HL-60 (cell line): ENCODE measurements around the gene EEPD1.

Experiments used
- DNase-seq, 2 experiments: peaks; one replicate each; pipeline ENCODE4 v3.0.0-alpha.2; 2010 to 2020; ENCODE audit warnings: low read depth in 1 of 2, low spot score in 1 of 2
- H3K27ac ChIP-seq: fragments of 250-450 bp; sonication (Bioruptor Pico); replicated peaks from 2 replicates; pipeline ENCODE4 v1.5.1; 2020; ENCODE audit warnings: mild to moderate bottlenecking, moderate library complexity
- H3K27me3 ChIP-seq: fragments of 250-450 bp; sonication (Bioruptor Pico); 2 replicates; pipeline ENCODE4 v1.5.1; 2021; ENCODE audit warnings: mild to moderate bottlenecking, moderate library complexity; ENCODE audit not compliant: insufficient read depth, poor library complexity, severe bottlenecking
- H3K4me3 ChIP-seq: replicated peaks from 2 replicates; pipeline ENCODE4 v1.5.1; 2011; ENCODE audit warnings: mild to moderate bottlenecking, control low read depth, low read length; ENCODE audit not compliant: insufficient read depth
- CTCF ChIP-seq: IDR thresholded peaks from one replicate; pipeline ENCODE4 v1.5.1; 2011; ENCODE audit warnings: low read length, control low read depth, inconsistent platforms; ENCODE audit not compliant: insufficient read depth
- GABPA ChIP-seq: IDR thresholded peaks from 2 replicates; pipeline ENCODE4 v1.6.1; 2012; ENCODE audit warnings: low read depth
- POLR2AphosphoS5 ChIP-seq: IDR thresholded peaks from 2 replicates; pipeline ENCODE4 v1.6.1; 2012; ENCODE audit warnings: low read depth
- REST ChIP-seq: IDR thresholded peaks from 2 replicates; pipeline ENCODE4 v1.6.1; 2012; ENCODE audit warnings: low read depth; ENCODE audit not compliant: insufficient replicate concordance
- SPI1 ChIP-seq: IDR thresholded peaks from 2 replicates; pipeline ENCODE4 v1.6.1; 2012; ENCODE audit warnings: low read depth, mild to moderate bottlenecking, borderline replicate concordance

The EEPD1 gene

GRCh38 chr7:36283711-36284130 lies 130.7 kb downstream of the EEPD1 start:
- no peak overlapping the region for H3K4me3 ChIP-seq
- peak overlapping the region; percentile 74 for H3K27ac ChIP-seq
- no peaks in the 10 kb centered on the region for H3K27me3 ChIP-seq
- peak; percentile 93 to 99 for DNase-seq
- TF ChIP-seq POLR2AphosphoS5: peak; percentile 99
- TF ChIP-seq GABPA: no peak
- peak; percentile 32 for TF ChIP-seq REST
- no peak for TF ChIP-seq CTCF
- TF ChIP-seq SPI1: peak; percentile 97

GRCh38 chr7:36284456-36285090 lies 131.5 kb downstream of the EEPD1 start:
- peak overlapping the region; percentile 74 for H3K27ac ChIP-seq
- no peaks in the 10 kb centered on the region for H3K27me3 ChIP-seq
- no peak overlapping the region for H3K4me3 ChIP-seq
- TF ChIP-seq CTCF (no peak), GABPA (no peak), SPI1 (no peak)
- peak in 1 of 2 experiments; percentile 72 for DNase-seq

GRCh38 chr7:36285276-36285675 lies 132.2 kb downstream of the EEPD1 start:
- TF ChIP-seq SPI1 (no peak), REST (peak; percentile 70)
- H3K4me3 ChIP-seq: no peak overlapping the region
- DNase-seq: no peak
- no peaks in the 10 kb centered on the region for H3K27me3 ChIP-seq
- H3K27ac ChIP-seq: no peak overlapping the region; the same call in 1 of the 2 replicates

GRCh38 chr7:36286226-36286625 lies 133.2 kb downstream of the EEPD1 start:
- H3K4me3 ChIP-seq: no peak overlapping the region
- TF ChIP-seq SPI1 (no peak), POLR2AphosphoS5 (no peak), CTCF (no peak), GABPA (no peak), REST (no peak)
- DNase-seq: no peak
- H3K27me3 ChIP-seq: no peaks in the 10 kb centered on the region
- no peak overlapping the region for H3K27ac ChIP-seq
